H1 (cell line): ENCODE measurements around the gene ARHGEF6. TPM values are rescaled to one million over a fixed set of nuclear protein-coding genes. Genes with fewer than 3 reads are reported as not detected.

Experiments used
- CTCF ChIA-PET: fragments of 300-600 bp; sonication (Branson Sonifier 250); formaldehyde crosslinking; loops from one replicate; lab custom pipeline; 2021; ENCODE audit not compliant: partially characterized antibody; lab: Charles Lee
- POLR2A ChIA-PET: fragments of 300-600 bp; sonication (Branson Sonifier 250); formaldehyde crosslinking; loops from one replicate; lab custom pipeline; 2021; ENCODE audit warnings: inconsistent platforms; ENCODE audit not compliant: partially characterized antibody; lab: Charles Lee
- DNase-seq, 2 experiments: peaks; one replicate each; pipeline versions ENCODE4 v3.0.0 to v3.0.0-alpha.2; 2010 to 2022; ENCODE audit warnings: low spot score in 2 of 2, low read depth in 1 of 2, mixed read lengths in 1 of 2
- FAIRE-seq: peaks from 2 replicates; lab custom pipeline; 2011; peaks lifted over from hg19 to GRCh38; lab: Jason Lieb, UNC
- H2AFZ ChIP-seq: 2 replicates; pipeline ENCODE4 v1.8.1; 2012; ENCODE audit warnings: low read length, inconsistent platforms
- H2AK5ac ChIP-seq: 2 replicates; pipeline ENCODE4 v1.6.1; 2013; ENCODE audit warnings: low read depth, low read length
- H2BK120ac ChIP-seq: replicated peaks from 2 replicates; pipeline ENCODE3; 2013; ENCODE audit warnings: low read depth, low read length, inconsistent platforms
- H2BK12ac ChIP-seq: 2 replicates; pipeline ENCODE4 v1.6.1; 2013; ENCODE audit warnings: low read depth, low read length
- H2BK15ac ChIP-seq: 2 replicates; pipeline ENCODE4 v1.6.1; 2013; ENCODE audit warnings: low read length
- H2BK20ac ChIP-seq: 2 replicates; pipeline ENCODE4 v1.6.1; 2013; ENCODE audit warnings: low read length
- H2BK5ac ChIP-seq: 2 replicates; pipeline ENCODE4 v1.6.1; 2013; ENCODE audit warnings: low read depth, low read length
- H3K14ac ChIP-seq: 2 replicates; pipeline ENCODE4 v1.6.1; 2013; ENCODE audit warnings: inconsistent platforms; ENCODE audit not compliant: insufficient read length
- H3K18ac ChIP-seq: 2 replicates; pipeline ENCODE4 v1.6.1; 2013; ENCODE audit warnings: low read length; ENCODE audit errors: extremely low read depth
- H3K23ac ChIP-seq: 2 replicates; pipeline ENCODE4 v1.6.1; 2013; ENCODE audit warnings: inconsistent platforms; ENCODE audit not compliant: insufficient read length
- H3K23me2 ChIP-seq: 2 replicates; pipeline ENCODE4 v1.6.1; 2013; ENCODE audit warnings: low read depth, low read length
- H3K27ac ChIP-seq: 2 replicates; pipeline ENCODE4 v1.6.1; 2011; ENCODE audit warnings: low read depth, low read length, inconsistent platforms
- H3K27me3 ChIP-seq, 4 experiments: replicated peaks in 1 of 4; 1 replicate in 1 of 4; 2 replicates in 3 of 4; pipeline versions ENCODE4 v1.6.1 to v1.8.1; 2011 to 2013; ENCODE audit warnings: low read length in 3 of 4, mild to moderate bottlenecking in 3 of 4, inconsistent platforms in 2 of 4, mixed read lengths in 2 of 4, moderate library complexity in 1 of 4; ENCODE audit not compliant: control insufficient read depth in 3 of 4, insufficient read depth in 3 of 4; ENCODE audit errors: extremely low read depth in 1 of 4
- H3K36me3 ChIP-seq, 4 experiments: 2 replicates each; pipeline versions ENCODE4 v1.6.1 to v1.8.1; 2011 to 2013; ENCODE audit warnings: mild to moderate bottlenecking in 4 of 4, low read length in 3 of 4, moderate library complexity in 2 of 4, control low read depth in 1 of 4, inconsistent platforms in 1 of 4; ENCODE audit not compliant: insufficient read depth in 4 of 4, control insufficient read depth in 2 of 4
- H3K4ac ChIP-seq: replicated peaks from 2 replicates; pipeline ENCODE3; 2013; ENCODE audit warnings: low read length, low read depth, mixed read lengths, inconsistent platforms; ENCODE audit not compliant: insufficient read length
- H3K4me1 ChIP-seq, 4 experiments: replicated peaks in 1 of 4; 1 replicate in 1 of 4; 2 replicates in 3 of 4; pipeline versions ENCODE4 v1.6.1 to v1.8.1; 2011 to 2013; ENCODE audit warnings: low read length in 3 of 4, inconsistent platforms in 2 of 4, mixed read lengths in 1 of 4; ENCODE audit not compliant: insufficient read depth in 4 of 4, control insufficient read depth in 3 of 4
- H3K4me2 ChIP-seq, 2 experiments: 2 replicates each; pipeline versions ENCODE4 v1.6.1 to v1.8.1; 2011 to 2013; ENCODE audit warnings: low read depth in 2 of 2, low read length in 2 of 2, control low read depth in 1 of 2, inconsistent platforms in 1 of 2, mild to moderate bottlenecking in 1 of 2; ENCODE audit not compliant: insufficient read depth in 1 of 2
- H3K4me3 ChIP-seq, 4 experiments: fragments of 200-600, 300-600 bp in 1 of 4; sonication (generic), shearing (Covaris generic), sonication (Bioruptor Twin) in 1 of 4; 2 replicates each; pipeline versions ENCODE4 v1.5.1 to v1.8.1; 2011 to 2016; ENCODE audit warnings: low read length in 4 of 4, low read depth in 3 of 4, control low read depth in 2 of 4, inconsistent platforms in 2 of 4, mild to moderate bottlenecking in 2 of 4, mixed read lengths in 1 of 4, moderate library complexity in 1 of 4; ENCODE audit not compliant: insufficient read depth in 2 of 4; ENCODE audit errors: extremely low read depth in 1 of 4
- H3K56ac ChIP-seq: replicated peaks from 2 replicates; pipeline ENCODE3; 2013; ENCODE audit warnings: low read depth, mild to moderate bottlenecking, mixed read lengths, low read length, inconsistent platforms; ENCODE audit not compliant: insufficient read length
- H3K79me1 ChIP-seq: 2 replicates; pipeline ENCODE4 v1.6.1; 2013; ENCODE audit warnings: low read depth, low read length, control low read depth
- H3K79me2 ChIP-seq, 2 experiments: 2 replicates each; pipeline versions ENCODE4 v1.6.1 to v1.8.1; 2012 to 2013; ENCODE audit warnings: low read length in 2 of 2, mild to moderate bottlenecking in 2 of 2, inconsistent platforms in 1 of 2; ENCODE audit not compliant: insufficient read depth in 2 of 2, control insufficient read depth in 1 of 2
- H3K9ac ChIP-seq, 4 experiments: replicated peaks in 1 of 4; 1 replicate in 1 of 4; 2 replicates in 3 of 4; pipeline versions ENCODE4 v1.6.1 to v1.8.1; 2011 to 2013; ENCODE audit warnings: low read depth in 3 of 4, low read length in 3 of 4, control low read depth in 2 of 4, mild to moderate bottlenecking in 2 of 4, moderate library complexity in 2 of 4, inconsistent platforms in 1 of 4; ENCODE audit errors: extremely low read depth in 1 of 4
- H3K9me3 ChIP-seq, 2 experiments: 2 replicates each; pipeline versions ENCODE4 v1.6.1 to v1.8.1; 2012 to 2013; ENCODE audit warnings: mild to moderate bottlenecking in 2 of 2, moderate library complexity in 2 of 2, control low read depth in 1 of 2, inconsistent platforms in 1 of 2, low read depth in 1 of 2, low read length in 1 of 2, mixed read lengths in 1 of 2; ENCODE audit not compliant: insufficient read depth in 2 of 2
- H4K20me1 ChIP-seq, 2 experiments: replicated peaks in 1 of 2; 2 replicates each; pipeline versions ENCODE3 to v1.8.1; 2011 to 2013; ENCODE audit warnings: inconsistent platforms in 2 of 2, low read length in 2 of 2, mild to moderate bottlenecking in 1 of 2; ENCODE audit not compliant: insufficient read depth in 2 of 2, control insufficient read depth in 1 of 2
- H4K5ac ChIP-seq: 2 replicates; pipeline ENCODE4 v1.6.1; 2013; ENCODE audit warnings: low read length, low read depth, mixed read lengths, inconsistent platforms; ENCODE audit not compliant: insufficient read length
- H4K8ac ChIP-seq: 2 replicates; pipeline ENCODE4 v1.8.0; 2013; ENCODE audit warnings: mild to moderate bottlenecking, moderate library complexity, low read length, inconsistent platforms; ENCODE audit not compliant: insufficient read depth; ENCODE audit errors: extremely low read depth
- H4K91ac ChIP-seq: replicated peaks from 2 replicates; pipeline ENCODE3; 2013; ENCODE audit warnings: low read length, mixed read lengths, inconsistent platforms; ENCODE audit not compliant: insufficient read length
- BRCA1 ChIP-seq: IDR thresholded peaks from 2 replicates; pipeline ENCODE4 v1.6.1; 2012; ENCODE audit warnings: low read depth, low read length, improper control_type of control experiment
- CBX8 ChIP-seq: fragments of 300-800, 300-1000 bp; sonication (generic); IDR thresholded peaks from 2 replicates; pipeline ENCODE4 v1.7.1; 2016; ENCODE audit warnings: low read depth, low read length, borderline replicate concordance
- KDM1A ChIP-seq: fragments of 200-600, 300-600 bp; sonication (generic); IDR thresholded peaks from 2 replicates; pipeline ENCODE4 v1.7.1; 2016; ENCODE audit warnings: mild to moderate bottlenecking, low read length, borderline replicate concordance
- NANOG ChIP-seq: IDR thresholded peaks from 2 replicates; pipeline ENCODE4 v1.6.1; 2011; ENCODE audit warnings: low read length, low read depth, mild to moderate bottlenecking, inconsistent platforms; ENCODE audit not compliant: insufficient read depth, poor library complexity, severe bottlenecking
- NRF1 ChIP-seq: IDR thresholded peaks from 2 replicates; pipeline ENCODE4 v1.6.1; 2011; ENCODE audit warnings: mild to moderate bottlenecking, low read depth, low read length, improper control_type of control experiment
- POLR2AphosphoS5 ChIP-seq: IDR thresholded peaks from 2 replicates; pipeline ENCODE4 v1.6.1; 2011; ENCODE audit warnings: low read depth, low read length
- RXRA ChIP-seq: IDR thresholded peaks from 2 replicates; pipeline ENCODE4 v1.6.1; 2011; ENCODE audit warnings: low read depth, mild to moderate bottlenecking, low read length, moderate library complexity; ENCODE audit not compliant: insufficient read depth
- SIX5 ChIP-seq: IDR thresholded peaks from 2 replicates; pipeline ENCODE4 v1.6.1; 2011; ENCODE audit warnings: mild to moderate bottlenecking, low read depth, low read length
- TCF12 ChIP-seq: IDR thresholded peaks from 2 replicates; pipeline ENCODE4 v1.6.1; 2011; ENCODE audit warnings: low read depth, mild to moderate bottlenecking, low read length
- WGBS, 2 experiments: shearing (Covaris generic) in 1 of 2; methylation state at CpG; one replicate each; pipeline versions ENCODE4 v1.1.6 to v1.1.7; 2013 to 2015; ENCODE audit warnings: low lambda C conversion rate in 2 of 2, mixed read lengths in 2 of 2, inconsistent platforms in 1 of 2, low coverage in 1 of 2, missing lambda C conversion rate in 1 of 2; ENCODE audit not compliant: insufficient replicate concordance in 2 of 2, insufficient coverage in 1 of 2, insufficient read length in 1 of 2; ENCODE audit errors: extremely low coverage in 1 of 2, missing lambda C conversion rate in 1 of 2; 5-methylcytosine and 5-hydroxymethylcytosine counted together
- polyA plus RNA-seq, 7 experiments: library from polyadenylated mRNA; depleted of rRNA in 3 of 7; stranded (reverse) in 5 of 7; unstranded in 2 of 7; fragments of >200 nt in 5 of 7; fragments of 200-250 nt in 2 of 7; gene quantifications; 1 replicate in 5 of 7; 2 replicates in 1 of 7; 4 replicates in 1 of 7; pipeline versions ENCODE4 v1.2.1 to v1.2.3, GENCODE V29; 2011 to 2013; ENCODE audit warnings: missing spikeins in 2 of 7, mixed read lengths in 2 of 7
- total RNA-seq: library from RNA; stranded (reverse); fragmentation: NEBNext Ultra II Directional; extraction: Animal tissue kit (Norgen Biotek cat#: 25700); gene quantifications from 2 replicates; pipeline ENCODE4 v1.2.1, GENCODE V29; 2021
- TF ChIP-seq, protein P1 (sequence below): IDR thresholded peaks from 2 replicates; pipeline ENCODE4 v1.6.1; 2012; ENCODE audit warnings: low read length, inconsistent platforms

ARHGEF6 gene
- total and polyA plus RNA-seq, 2 of the 8 experiments (the other 6 are each of a cell fraction or from before 2014, with no cell fraction given) = 3.6 to 3.7 TPM

DNA sequence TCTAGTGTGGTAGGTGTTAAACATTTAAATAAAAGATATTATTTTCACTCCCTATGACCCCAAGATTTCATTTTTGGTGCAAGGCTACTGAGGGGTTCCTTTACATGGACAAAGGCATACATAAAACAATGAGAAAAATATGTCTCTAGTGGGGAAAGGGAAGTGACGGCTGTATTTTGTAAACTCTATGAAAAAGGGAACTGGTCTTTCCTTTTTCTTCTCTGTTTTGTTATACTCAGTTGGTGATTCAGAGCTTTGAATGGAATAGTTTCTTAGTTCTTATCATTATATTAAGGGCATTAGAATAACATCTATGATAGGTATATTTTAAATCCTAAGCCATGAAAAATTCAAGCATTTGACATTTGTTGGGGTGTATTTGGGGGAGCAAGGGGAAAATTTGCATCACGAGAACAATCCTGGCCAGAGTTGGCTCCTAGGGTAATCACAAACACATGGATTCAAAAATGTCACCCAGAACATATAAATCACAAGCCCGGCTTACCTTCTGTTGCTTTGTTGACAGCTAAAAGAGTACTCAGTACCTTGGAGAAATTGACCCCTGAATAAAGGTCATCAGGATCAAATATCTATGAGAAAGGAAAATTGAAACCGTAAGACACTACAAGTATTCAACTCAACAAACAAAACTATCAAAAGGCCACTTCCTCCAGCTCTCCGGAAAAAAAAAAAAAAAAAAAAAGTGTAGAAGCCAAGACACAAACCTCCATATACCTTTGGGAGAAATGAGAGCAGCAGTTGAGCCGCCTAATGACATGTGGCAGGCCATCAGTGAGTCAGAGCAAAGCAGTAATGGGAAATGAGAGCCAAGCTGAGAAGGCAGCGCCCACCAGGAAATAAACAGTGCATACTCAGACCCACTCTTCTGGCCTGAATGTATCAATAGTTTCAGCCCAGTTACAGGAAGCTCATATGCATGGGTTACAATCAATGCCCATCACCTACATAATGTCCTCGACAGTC is 33.4 kb downstream of the ARHGEF6 start:
- Histone ChIP-seq H4K5ac (no peak overlapping the region), H3K4me1 (no peaks in the 10 kb centered on the region; a peak in 1 of 7 replicates), H2BK12ac (no peak overlapping the region), H2BK120ac (no peak overlapping the region), H3K18ac (no peak overlapping the region), H4K20me1 (no peaks in the 10 kb centered on the region), H2BK20ac (no peak overlapping the region), H2BK5ac (no peak overlapping the region), H4K91ac (no peak overlapping the region), H2AK5ac (no peak overlapping the region), H3K23me2 (no peaks in the 10 kb centered on the region), H3K14ac (no peak overlapping the region), H3K9me3 (no peaks in the 10 kb centered on the region), H4K8ac (no peak overlapping the region), H2BK15ac (no peak overlapping the region), H3K56ac (no peak overlapping the region), H3K27ac (no peak overlapping the region), H3K4me3 (no peak overlapping the region), H3K4ac (no peak overlapping the region), H3K4me2 (no peak overlapping the region), H3K27me3 (no peaks in the 10 kb centered on the region), H3K79me1 (no peaks in the 10 kb centered on the region), H3K23ac (no peak overlapping the region), H3K36me3 (no peaks in the 10 kb centered on the region), H2AFZ (no peak overlapping the region), H3K9ac (no peak overlapping the region), H3K79me2 (no peaks in the 10 kb centered on the region)
- WGBS, 2 experiments = 87% methylated on average over 6 of the region's 8 CpGs; no CpG with 5 or more reads in 1 of the 2 experiments
- no peak for FAIRE-seq
- ChIA-PET POLR2A (no interaction called here), CTCF (interaction anchor here (1.2 kb wide), 1 partner anchor 20 kb away, joined by 4 read pairs; no protein-coding TSS in a partner anchor)
- no peak for DNase-seq
- TF ChIP-seq NANOG = no peak
- TF ChIP-seq TCF12 = no peak
- no peak for TF ChIP-seq RXRA
- TF ChIP-seq CBX8 = no peak
- no peak for TF ChIP-seq NRF1
- TF ChIP-seq, protein P1, sequence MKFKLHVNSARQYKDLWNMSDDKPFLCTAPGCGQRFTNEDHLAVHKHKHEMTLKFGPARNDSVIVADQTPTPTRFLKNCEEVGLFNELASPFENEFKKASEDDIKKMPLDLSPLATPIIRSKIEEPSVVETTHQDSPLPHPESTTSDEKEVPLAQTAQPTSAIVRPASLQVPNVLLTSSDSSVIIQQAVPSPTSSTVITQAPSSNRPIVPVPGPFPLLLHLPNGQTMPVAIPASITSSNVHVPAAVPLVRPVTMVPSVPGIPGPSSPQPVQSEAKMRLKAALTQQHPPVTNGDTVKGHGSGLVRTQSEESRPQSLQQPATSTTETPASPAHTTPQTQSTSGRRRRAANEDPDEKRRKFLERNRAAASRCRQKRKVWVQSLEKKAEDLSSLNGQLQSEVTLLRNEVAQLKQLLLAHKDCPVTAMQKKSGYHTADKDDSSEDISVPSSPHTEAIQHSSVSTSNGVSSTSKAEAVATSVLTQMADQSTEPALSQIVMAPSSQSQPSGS = no peak
- TF ChIP-seq KDM1A = no peak
- no peak for TF ChIP-seq BRCA1
- TF ChIP-seq SIX5 = no peak
- TF ChIP-seq POLR2AphosphoS5 = no peak
